Neutrophil (primary cell): ENCODE data around the gene MRPL12.

Experiments
- H3K27ac ChIP-seq: fragments of 200-600 bp; sonication (generic); 2 replicates; pipeline ENCODE4 v1.5.1; 2016; ENCODE audit warnings: mild to moderate bottlenecking, moderate library complexity
- H3K27me3 ChIP-seq: fragments of 200-600 bp; sonication (generic); 2 replicates; pipeline ENCODE4 v1.6.0; 2016; ENCODE audit warnings: mild to moderate bottlenecking
- H3K36me3 ChIP-seq: fragments of 200-600 bp; sonication (generic); 2 replicates; pipeline ENCODE4 v1.5.1; 2017
- H3K4me1 ChIP-seq, 2 experiments: fragments of 200-600 bp in 1 of 2; sonication (generic) in 1 of 2; 1 replicate in 1 of 2; 2 replicates in 1 of 2; pipeline versions ENCODE4 v1.5.1 to v1.6.1; 2013 to 2016; ENCODE audit warnings: low read depth in 1 of 2, low read length in 1 of 2, mild to moderate bottlenecking in 1 of 2, moderate library complexity in 1 of 2; ENCODE audit not compliant: control insufficient read depth in 1 of 2, insufficient read depth in 1 of 2
- H3K4me3 ChIP-seq, 2 experiments: fragments of 200-600 bp in 1 of 2; sonication (generic) in 1 of 2; 1 replicate in 1 of 2; 2 replicates in 1 of 2; pipeline ENCODE4 v1.5.1; 2013 to 2016; ENCODE audit warnings: low read depth in 1 of 2, low read length in 1 of 2, mild to moderate bottlenecking in 1 of 2, moderate library complexity in 1 of 2
- H3K9me3 ChIP-seq: fragments of 200-600 bp; sonication (generic); 2 replicates; pipeline ENCODE4 v1.5.1; 2016
- CTCF ChIP-seq: fragments of 200-600 bp; sonication (generic); IDR thresholded peaks from 2 replicates; pipeline ENCODE4 v1.5.1; 2016; ENCODE audit warnings: antibody characterized with exemption

The MRPL12 gene

GRCh38 chr17:81707725-81708646 lies 4.8 kb downstream of the MRPL12 start:
- Histone ChIP-seq H3K9me3 (no peaks in the 10 kb centered on the region), H3K4me3 (no peak overlapping the region), H3K27ac (no peak overlapping the region), H3K27me3 (no peaks in the 10 kb centered on the region), H3K4me1 (peaks cover 43 to 52% of the 10 kb centered on the region in 2 experiments), H3K36me3 (no peaks in the 10 kb centered on the region)
- no peak for TF ChIP-seq CTCF

GRCh38 chr17:81708739-81709185 lies 5.6 kb downstream of the MRPL12 start:
- no peak overlapping the region for H3K4me3 ChIP-seq
- H3K27ac ChIP-seq, result no peak overlapping the region
- no peak for TF ChIP-seq CTCF
- H3K27me3 ChIP-seq, result no peaks in the 10 kb centered on the region
- peaks cover 44 to 50% of the 10 kb centered on the region in 2 experiments for H3K4me1 ChIP-seq
- no peaks in the 10 kb centered on the region for H3K9me3 ChIP-seq
- no peaks in the 10 kb centered on the region for H3K36me3 ChIP-seq

- no peak for TF ChIP-seq CTCF
- Histone ChIP-seq H3K4me1 (peaks cover 39 to 42% of the 10 kb centered on the region in 2 experiments), H3K27me3 (no peaks in the 10 kb centered on the region), H3K9me3 (no peaks in the 10 kb centered on the region), H3K36me3 (no peaks in the 10 kb centered on the region), H3K27ac (peak overlapping the region; percentile 61), H3K4me3 (peak overlapping the region; percentile 67 to 71)
Measured at GRCh38 chr17:81710514-81711308, 7.5 kb downstream of the MRPL12 start.

GRCh38 chr17:81711814-81712467 lies 8.8 kb downstream of the MRPL12 start, which contains the start of gene SLC25A10:
Gene SLC25A10 (plus strand): TSS chr17:81712284. CDS start chr17:81712427, 143 bp downstream.
- H3K4me3 ChIP-seq, result peak within 1 kb of the TSS; percentile 67 to 71
- no peaks in the 10 kb centered on the region for H3K36me3 ChIP-seq
- H3K4me1 ChIP-seq, result peaks cover 39 to 42% of the 10 kb centered on the region in 2 experiments
- H3K9me3 ChIP-seq, result no peaks in the 10 kb centered on the region
- H3K27ac ChIP-seq, result peak within 1 kb of the TSS; percentile 61
- TF ChIP-seq CTCF, result peak; percentile 59
- H3K27me3 ChIP-seq, result no peaks in the 10 kb centered on the region

- no peak for TF ChIP-seq CTCF
- no peak overlapping the region for H3K27ac ChIP-seq
- no peaks in the 10 kb centered on the region for H3K27me3 ChIP-seq
- no peaks in the 10 kb centered on the region for H3K36me3 ChIP-seq
- no peaks in the 10 kb centered on the region for H3K9me3 ChIP-seq
- peaks cover 39 to 42% of the 10 kb centered on the region in 2 experiments for H3K4me1 ChIP-seq
- peak overlapping the region; percentile 67 to 71 for H3K4me3 ChIP-seq
Measured at GRCh38 chr17:81712468-81713003, 9.4 kb downstream of the MRPL12 start.
